ENCODE results near the gene GDPGP1.
"Not testable (repeated sequence)": the region's sequence is repeated elsewhere in the genome, so short reads cannot be mapped to it uniquely, and the experiment has no call there.

GDPGP1 gene

GRCh38 chr15:90227336-90227735 is 6.7 kb upstream of the GDPGP1 start:
- DNase-seq: no peak

- DNase-seq: no peak
Observed at GRCh38 chr15:90227816-90228772, 5.9 kb upstream of the GDPGP1 start.

- no peak for DNase-seq
Observed at GRCh38 chr15:90228960-90229359, 5.0 kb upstream of the GDPGP1 start.

- no peak for DNase-seq
Observed at GRCh38 chr15:90230071-90230494, 3.9 kb upstream of the GDPGP1 start.

GRCh38 chr15:90230610-90231009 is 3.4 kb upstream of the GDPGP1 start:
- no peak for DNase-seq

- DNase-seq: peak in 1 of 2 experiments; percentile 27
Observed at GRCh38 chr15:90231028-90232017, 2.7 kb upstream of the GDPGP1 start.

GRCh38 chr15:90232196-90232595 is 1.8 kb upstream of the GDPGP1 start:
- DNase-seq: no peak

GRCh38 chr15:90232941-90233386 is 1.0 kb upstream of the GDPGP1 start:
- DNase-seq: peak; percentile 34 to 60

GRCh38 chr15:90233387-90234095 is 468 bp upstream of the GDPGP1 start, which contains the start of gene CIB1:
CIB1 (minus strand) TSS chr15:90233941; CDS start chr15:90233885, 56 bp downstream.
- DNase-seq: peak; percentile 91

- DNase-seq: no peak
Observed at GRCh38 chr15:90239371-90239770, 5.4 kb downstream of the GDPGP1 start.

- no peak for DNase-seq
Observed at GRCh38 chr15:90240856-90241255, 6.8 kb downstream of the GDPGP1 start.

- DNase-seq: no peak
Observed at GRCh38 chr15:90241343-90242192, 7.6 kb downstream of the GDPGP1 start.

GRCh38 chr15:90243943-90244639 is 10.1 kb downstream of the GDPGP1 start:
- no peak for DNase-seq

- DNase-seq: no peak
Observed at GRCh38 chr15:90248789-90249202, 14.8 kb downstream of the GDPGP1 start.

- peak; percentile 47 to 57 for DNase-seq
Observed at GRCh38 chr15:90249203-90249863, 15.3 kb downstream of the GDPGP1 start, which contains the start of gene TTLL13. TTLL13 (plus strand) TSS chr15:90249556; CDS start chr15:90250631, 1,075 bp downstream.

- no peak for DNase-seq
Observed at GRCh38 chr15:90257776-90258175, 23.8 kb downstream of the GDPGP1 start.

GRCh38 chr15:90259524-90259923 is 25.5 kb downstream of the GDPGP1 start:
- DNase-seq: no peak

GRCh38 chr15:90260731-90261130 is 26.7 kb downstream of the GDPGP1 start:
- not testable (repeated sequence) for DNase-seq

GRCh38 chr15:90261811-90262210 is 27.8 kb downstream of the GDPGP1 start:
- no peak for DNase-seq

- no peak for DNase-seq
Observed at GRCh38 chr15:90262426-90262825, 28.4 kb downstream of the GDPGP1 start.

Data from Kasumi-1 (cell line).